ENCODE measurements around the gene DNAH7.
A peak's percentile ranks its signal among the peaks of the same experiment; 100 is the strongest.

Gene DNAH7

DNA sequence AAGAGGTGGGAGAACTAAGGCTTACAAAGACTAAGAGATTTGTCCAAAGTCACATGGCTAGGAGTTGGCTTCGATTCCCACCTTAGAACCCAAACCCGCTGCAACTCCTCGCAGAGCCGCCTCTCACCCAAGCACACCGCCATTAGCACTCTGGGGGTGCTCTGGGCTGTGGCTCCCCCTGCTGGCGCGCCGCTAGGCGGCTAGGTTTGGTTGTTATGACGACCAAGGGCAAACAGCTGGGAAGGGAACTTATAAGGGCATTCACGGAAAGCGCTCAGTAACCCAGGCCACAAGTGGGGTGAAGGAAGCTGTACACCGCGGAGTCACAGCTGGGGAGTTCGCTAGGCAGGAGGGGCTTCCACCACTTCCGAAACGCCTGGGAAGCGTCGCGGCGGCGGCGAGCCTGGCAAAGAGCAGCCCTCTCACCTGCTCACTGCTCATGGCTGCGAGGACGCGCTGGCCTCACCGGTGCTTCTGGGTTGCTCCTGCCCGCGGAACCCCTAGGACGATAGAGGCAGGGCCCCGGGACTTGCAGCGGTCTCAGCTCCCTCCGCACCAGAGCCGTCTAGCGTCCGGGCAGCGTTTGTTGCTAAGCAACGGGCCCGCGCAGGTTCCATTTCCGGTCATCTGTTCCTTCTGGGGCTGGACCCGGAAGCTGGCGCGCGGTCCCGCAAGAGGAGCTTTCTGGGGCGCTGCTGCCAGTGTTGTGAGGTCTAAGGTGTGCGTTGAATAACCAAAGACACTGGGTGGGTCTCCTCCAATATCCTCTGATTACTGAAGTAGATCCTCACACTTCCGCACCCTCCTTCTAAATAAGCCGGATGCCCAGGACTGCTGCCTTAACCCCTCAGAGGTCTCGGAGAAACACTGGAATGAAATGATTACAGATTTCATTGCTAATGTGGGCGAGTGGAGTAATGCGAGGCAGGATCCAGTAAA is at the start of gene DNAH7:
Gene DNAH7, minus strand, starts transcription at position 567 of the 939 bp plus-strand sequence. Its CDS starts 126 bp downstream, at position 441.
- peak within 1 kb of the TSS; percentile 88 for H3K27ac Mint-ChIP-seq
- peak; percentile 93 for DNase-seq
- H3K36me3 Mint-ChIP-seq (ENCODE audit: low read depth) = no peaks in the 10 kb centered on the region

DNA sequence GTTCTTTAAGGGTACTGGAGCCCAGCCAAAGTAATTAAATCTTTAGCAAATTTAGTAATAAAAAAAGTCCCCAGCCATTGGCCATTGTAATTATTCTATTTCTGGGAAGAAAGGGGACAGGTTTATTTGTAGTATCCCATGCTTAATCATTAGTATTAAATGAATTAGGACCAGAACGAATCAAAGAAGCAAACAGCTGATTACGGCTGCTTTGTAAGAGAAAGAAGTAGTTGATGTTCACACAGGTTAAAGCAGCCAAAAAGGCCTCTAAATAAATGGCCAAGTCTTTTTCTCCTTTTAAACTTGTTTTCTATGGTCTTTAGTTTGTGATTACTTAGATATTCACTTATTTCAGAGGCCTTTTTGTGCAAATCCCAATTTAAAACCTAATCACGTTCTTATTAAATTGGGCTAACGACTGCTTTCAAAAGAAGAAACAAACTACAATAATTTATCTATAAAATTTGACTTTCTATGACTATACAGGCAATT is 48.6 kb upstream of the DNAH7 start:
- DNase-seq = no peak
- H3K27ac Mint-ChIP-seq = no peak overlapping the region
- no peaks in the 10 kb centered on the region for H3K27me3 Mint-ChIP-seq
- no peaks in the 10 kb centered on the region for H3K36me3 Mint-ChIP-seq (ENCODE audit: low read depth)
- peaks cover 16% of the 10 kb centered on the region for H3K4me1 Mint-ChIP-seq (ENCODE audit: low read depth)
- no peaks in the 10 kb centered on the region for H3K9me3 Mint-ChIP-seq
- no peak overlapping the region for H3K4me3 Mint-ChIP-seq

More for the DNA sequence above, at the start of gene DNAH7:
- H3K9me3 Mint-ChIP-seq = no peaks in the 10 kb centered on the region
- peaks cover 15% of the 10 kb centered on the region for H3K4me1 Mint-ChIP-seq (ENCODE audit: low read depth)
- peak within 1 kb of the TSS; percentile 85 for H3K4me3 Mint-ChIP-seq
- H3K27me3 Mint-ChIP-seq = peaks cover 1% of the 10 kb centered on the region

DNA sequence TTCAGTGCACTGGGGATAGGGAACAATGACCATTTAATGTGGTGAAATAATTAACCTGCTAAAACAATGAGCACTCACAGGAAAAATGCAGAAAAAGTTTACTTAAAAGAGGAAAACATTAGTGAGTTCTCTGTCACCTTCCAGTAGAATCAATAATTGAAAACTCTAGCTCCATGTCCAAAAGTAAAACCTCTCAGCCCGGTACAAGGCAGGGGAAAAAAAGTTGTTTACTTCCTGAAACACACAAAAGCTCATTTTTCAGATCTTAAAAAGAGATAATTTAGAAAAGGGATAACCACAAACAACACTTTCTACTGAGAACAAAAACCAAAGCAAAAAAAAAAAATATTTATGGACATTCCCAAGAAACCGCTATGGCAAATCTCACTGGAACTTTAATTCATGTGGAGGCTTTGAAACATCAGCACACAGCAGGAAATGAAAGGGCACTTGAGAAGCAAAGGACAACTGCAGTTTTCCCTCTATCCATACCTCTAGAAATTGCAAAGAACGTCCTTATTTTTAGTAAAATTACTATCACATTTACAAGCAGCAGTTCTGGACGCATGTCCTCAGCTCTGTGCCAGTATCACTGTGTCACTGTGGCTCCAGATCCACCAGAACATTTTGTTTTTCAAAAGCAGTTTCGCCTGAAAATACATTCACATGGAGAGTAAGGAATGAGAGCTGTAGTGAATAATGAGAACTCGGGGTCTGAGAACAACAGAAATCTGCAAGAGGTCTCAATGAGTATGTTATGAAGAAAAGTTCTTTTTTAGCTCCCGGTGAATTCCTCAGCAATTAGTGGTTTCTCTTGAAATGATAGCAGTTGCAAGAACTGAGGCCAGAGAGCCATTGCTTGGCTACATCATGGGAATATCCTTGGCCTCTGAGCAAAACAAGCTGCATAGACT is 44.7 kb upstream of the DNAH7 start:
- no peak overlapping the region for H3K27ac Mint-ChIP-seq
- H3K4me3 Mint-ChIP-seq = no peak overlapping the region
- H3K36me3 Mint-ChIP-seq (ENCODE audit: low read depth) = no peaks in the 10 kb centered on the region
- peaks cover 22% of the 10 kb centered on the region for H3K4me1 Mint-ChIP-seq (ENCODE audit: low read depth)
- H3K27me3 Mint-ChIP-seq = no peaks in the 10 kb centered on the region
- H3K9me3 Mint-ChIP-seq = no peaks in the 10 kb centered on the region
- no peak for DNase-seq

DNA sequence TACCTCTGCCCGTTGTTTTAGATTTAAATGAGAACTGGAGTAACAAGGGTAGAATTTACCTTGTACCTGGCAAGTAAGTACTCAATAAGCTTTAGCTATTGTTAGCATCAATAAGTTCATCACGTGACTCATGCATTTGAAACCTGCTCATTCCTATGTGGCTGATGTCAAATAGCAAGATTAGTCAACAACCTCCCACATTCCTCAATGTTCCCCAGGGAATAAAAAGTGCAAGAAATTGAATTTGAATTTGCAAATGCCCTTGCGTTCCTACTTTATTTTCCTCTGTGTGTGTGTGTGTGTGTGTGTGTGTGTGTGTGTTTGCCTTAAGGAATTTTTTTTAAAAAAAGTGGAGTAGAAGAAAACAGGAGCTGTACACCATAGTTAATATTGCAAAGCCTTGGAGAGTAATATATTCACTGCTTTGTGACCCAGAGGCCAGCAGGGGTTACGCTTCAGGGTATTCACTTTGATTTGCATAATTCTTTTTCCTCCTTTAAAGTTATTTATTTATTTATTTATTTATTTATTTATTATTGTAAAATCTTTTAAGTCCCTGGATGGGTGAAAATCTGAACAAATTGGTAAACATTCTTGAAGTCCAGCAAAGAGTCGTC is 43.9 kb upstream of the DNAH7 start:
- no peak for DNase-seq
- H3K4me3 Mint-ChIP-seq = no peak overlapping the region
- H3K36me3 Mint-ChIP-seq (ENCODE audit: low read depth) = no peaks in the 10 kb centered on the region
- H3K27ac Mint-ChIP-seq = no peak overlapping the region
- H3K27me3 Mint-ChIP-seq = no peaks in the 10 kb centered on the region
- no peaks in the 10 kb centered on the region for H3K9me3 Mint-ChIP-seq
- peaks cover 23% of the 10 kb centered on the region for H3K4me1 Mint-ChIP-seq (ENCODE audit: low read depth)

DNA sequence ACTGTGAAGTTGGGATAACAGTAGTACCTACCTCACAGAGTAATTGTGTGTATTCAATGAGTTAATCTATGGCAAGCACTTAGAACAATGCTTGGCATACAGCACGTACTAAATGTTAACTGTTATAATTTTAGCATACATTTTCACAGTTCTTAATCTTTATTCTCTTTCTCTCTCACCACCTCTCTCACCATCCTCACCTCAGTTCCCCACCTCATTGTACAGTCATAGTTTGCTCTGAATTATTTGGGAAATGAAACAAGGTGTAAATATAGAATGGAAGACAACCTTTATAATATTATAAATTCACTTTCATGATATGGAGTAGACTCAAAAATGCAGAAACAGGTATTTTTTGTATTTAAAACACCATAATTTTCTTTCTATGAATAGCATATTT is 40.0 kb upstream of the DNAH7 start:
- no peak for DNase-seq
- Mint-ChIP-seq H3K4me1 (ENCODE audit: low read depth) (peaks cover 47% of the 10 kb centered on the region), H3K9me3 (no peaks in the 10 kb centered on the region), H3K27ac (no peak overlapping the region), H3K27me3 (no peaks in the 10 kb centered on the region), H3K4me3 (no peak overlapping the region), H3K36me3 (ENCODE audit: low read depth) (no peaks in the 10 kb centered on the region)

DNA sequence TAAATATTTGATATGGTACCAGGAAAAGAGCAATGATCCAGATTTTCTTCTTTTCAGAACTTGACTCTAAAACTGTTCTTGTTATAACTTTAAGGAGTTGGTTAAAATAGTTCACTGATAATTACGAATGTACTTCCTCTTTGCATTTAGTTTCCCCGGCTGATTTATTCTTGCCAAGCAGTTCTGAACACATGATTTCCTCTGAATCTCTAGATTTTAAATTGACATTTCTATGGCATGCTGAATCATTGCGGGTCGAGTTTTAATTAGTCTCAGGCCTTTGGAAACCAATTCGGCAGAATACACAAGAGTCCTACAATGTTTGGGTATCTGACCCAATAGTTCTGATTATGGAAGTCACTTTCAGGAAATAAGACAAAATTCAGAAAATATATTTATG is 37.3 kb upstream of the DNAH7 start:
- Mint-ChIP-seq H3K4me1 (ENCODE audit: low read depth) (peaks cover 54% of the 10 kb centered on the region), H3K27me3 (no peaks in the 10 kb centered on the region), H3K27ac (peak overlapping the region; percentile 45), H3K9me3 (no peaks in the 10 kb centered on the region), H3K4me3 (peak overlapping the region; percentile 37), H3K36me3 (ENCODE audit: low read depth) (no peaks in the 10 kb centered on the region)
- DNase-seq = no peak

DNA sequence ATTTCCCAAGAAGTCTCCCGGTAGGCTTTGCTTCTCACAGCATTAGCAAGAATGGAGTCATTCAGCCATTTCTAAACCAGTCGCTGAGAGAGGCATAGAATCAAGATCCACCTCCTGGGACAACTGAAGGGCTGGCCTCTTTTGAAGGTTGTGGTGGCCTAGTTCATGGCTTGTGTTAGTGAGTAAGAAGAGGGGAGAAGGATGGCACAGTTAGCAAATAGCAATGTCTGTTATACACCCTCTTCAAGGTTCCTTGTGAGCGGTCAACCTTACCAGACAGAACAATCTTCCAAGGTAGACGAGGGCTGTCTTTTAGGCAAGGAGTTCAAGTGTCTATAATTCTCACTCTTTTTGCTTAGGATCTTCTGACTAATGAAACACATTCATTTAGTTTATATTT is 35.4 kb upstream of the DNAH7 start:
- DNase-seq = no peak
- Mint-ChIP-seq H3K9me3 (peaks cover 2% of the 10 kb centered on the region), H3K4me3 (no peak overlapping the region), H3K27ac (no peak overlapping the region), H3K36me3 (ENCODE audit: low read depth) (no peaks in the 10 kb centered on the region), H3K4me1 (ENCODE audit: low read depth) (peaks cover 65% of the 10 kb centered on the region), H3K27me3 (no peaks in the 10 kb centered on the region)

DNA sequence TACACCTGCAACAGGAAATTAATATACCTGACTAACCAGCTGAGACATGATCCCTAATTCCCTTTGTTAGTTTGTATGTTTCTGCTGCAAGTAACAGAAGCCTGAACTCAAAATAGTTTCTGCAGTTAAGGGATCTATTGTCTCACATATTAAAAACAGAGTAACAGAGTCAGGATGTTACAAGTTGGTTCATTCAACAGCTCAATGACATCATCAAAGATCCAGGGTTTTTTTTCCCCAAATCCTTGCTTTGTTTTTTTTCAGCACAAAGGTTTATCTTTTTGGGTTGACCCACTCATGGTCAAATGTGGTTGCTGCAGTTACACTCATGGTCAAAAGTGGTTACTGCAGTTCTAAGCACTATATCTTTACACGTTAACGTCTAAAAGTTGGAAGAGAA is 35.0 kb upstream of the DNAH7 start:
- DNase-seq = no peak
- Mint-ChIP-seq H3K4me3 (no peak overlapping the region), H3K27ac (no peak overlapping the region), H3K4me1 (ENCODE audit: low read depth) (peaks cover 65% of the 10 kb centered on the region), H3K36me3 (ENCODE audit: low read depth) (no peaks in the 10 kb centered on the region), H3K27me3 (no peaks in the 10 kb centered on the region), H3K9me3 (peaks cover 2% of the 10 kb centered on the region)

DNA sequence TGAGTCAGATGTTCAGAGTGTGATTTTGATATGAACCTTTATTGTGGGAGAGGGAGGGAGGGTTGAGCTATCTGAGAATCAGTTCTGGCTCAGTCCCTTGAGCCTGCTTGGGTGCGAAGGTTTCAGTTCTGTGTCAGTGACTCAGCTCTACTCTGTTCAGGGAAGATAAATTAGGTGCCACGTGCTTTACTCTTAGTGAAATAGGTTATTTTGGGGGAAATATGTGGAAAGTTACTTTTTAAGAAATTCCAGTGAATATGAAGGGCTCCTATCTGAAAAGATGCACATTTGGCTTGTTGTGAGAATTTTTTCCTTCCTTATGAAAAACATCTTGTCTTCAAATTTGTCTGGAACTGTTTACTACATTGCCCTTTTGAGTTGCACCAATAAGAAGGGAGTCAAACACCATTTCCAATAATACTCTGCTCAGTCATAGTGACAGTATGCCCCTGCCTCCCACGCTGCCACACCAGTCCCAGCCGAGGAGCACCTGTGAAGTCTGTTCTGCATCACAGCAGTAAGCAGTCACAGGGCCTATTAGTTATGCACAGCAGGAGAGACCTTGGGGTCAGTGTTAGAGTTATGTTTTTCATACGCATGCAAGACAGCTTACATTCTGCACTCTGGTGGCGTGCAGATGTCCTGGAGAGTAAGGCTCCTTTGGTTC is 32.8 kb upstream of the DNAH7 start:
- DNase-seq = peak; percentile 54
- H3K36me3 Mint-ChIP-seq (ENCODE audit: low read depth) = no peaks in the 10 kb centered on the region
- peaks cover 2% of the 10 kb centered on the region for H3K9me3 Mint-ChIP-seq
- H3K4me1 Mint-ChIP-seq (ENCODE audit: low read depth) = peaks cover 61% of the 10 kb centered on the region
- peak overlapping the region; percentile 89 for H3K27ac Mint-ChIP-seq
- H3K4me3 Mint-ChIP-seq = no peak overlapping the region
- H3K27me3 Mint-ChIP-seq = no peaks in the 10 kb centered on the region

DNA sequence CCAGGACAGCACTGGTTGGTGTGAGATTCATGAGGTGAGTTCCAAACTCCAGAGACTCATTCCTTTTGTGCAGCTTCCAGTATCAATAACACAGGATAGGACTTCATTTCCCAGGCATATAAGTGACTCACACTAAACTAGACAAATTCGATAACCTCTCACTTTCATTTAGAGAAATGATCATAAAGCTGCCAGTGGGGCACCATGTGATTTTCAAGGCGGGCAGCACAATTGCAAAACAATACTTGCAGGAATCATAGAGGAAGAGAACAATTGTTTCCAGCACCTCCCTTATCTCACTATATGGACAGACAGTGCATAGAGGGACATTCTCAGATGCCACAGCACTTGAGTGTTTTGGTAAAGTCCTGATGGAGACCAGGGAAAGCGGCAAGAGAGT is 31.3 kb upstream of the DNAH7 start:
- Mint-ChIP-seq H3K4me3 (no peak overlapping the region), H3K27me3 (no peaks in the 10 kb centered on the region), H3K27ac (no peak overlapping the region), H3K9me3 (peaks cover 3% of the 10 kb centered on the region), H3K36me3 (ENCODE audit: low read depth) (no peaks in the 10 kb centered on the region), H3K4me1 (ENCODE audit: low read depth) (peaks cover 47% of the 10 kb centered on the region)
- DNase-seq = no peak

DNA sequence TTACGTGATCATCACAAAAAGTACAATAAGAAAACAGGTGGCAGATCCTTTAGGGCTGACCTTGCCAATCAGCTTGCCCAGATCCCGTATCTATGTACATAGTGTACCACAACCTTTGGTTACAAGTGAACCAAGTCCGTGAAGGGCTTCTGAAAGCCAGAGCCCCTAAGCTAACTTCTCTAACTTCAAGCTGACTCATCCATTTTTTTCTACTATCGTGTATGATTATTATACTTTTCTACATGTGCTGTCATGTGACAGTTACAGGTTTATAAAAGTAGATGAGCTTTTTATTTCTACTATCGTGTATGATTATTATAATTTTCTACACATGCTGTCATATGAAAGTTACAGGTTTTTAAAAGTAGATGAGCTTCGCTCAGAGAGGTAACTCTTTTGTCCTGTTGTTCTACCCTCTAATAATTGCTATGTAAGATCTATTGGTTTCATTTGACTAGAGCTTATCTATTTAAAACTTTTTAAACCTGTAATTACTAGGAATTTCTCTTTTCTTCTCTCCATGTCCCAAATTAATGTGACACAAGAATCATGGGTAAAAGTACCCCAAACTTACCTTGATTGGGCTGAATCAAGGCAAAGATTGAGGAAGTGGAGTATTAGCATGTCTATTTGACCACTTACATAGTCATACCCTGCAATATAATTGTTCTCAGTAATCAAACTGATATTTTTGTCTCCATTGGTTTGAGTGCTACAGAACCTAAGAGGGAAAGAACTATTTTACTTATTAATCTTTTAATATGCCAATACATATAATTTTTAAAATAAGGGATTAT is 29.4 kb upstream of the DNAH7 start:
- Mint-ChIP-seq H3K4me3 (no peak overlapping the region), H3K27me3 (no peaks in the 10 kb centered on the region), H3K27ac (no peak overlapping the region), H3K9me3 (peaks cover 11% of the 10 kb centered on the region), H3K36me3 (ENCODE audit: low read depth) (peaks cover 2% of the 10 kb centered on the region), H3K4me1 (ENCODE audit: low read depth) (peaks cover 33% of the 10 kb centered on the region)
- DNase-seq = no peak

DNA sequence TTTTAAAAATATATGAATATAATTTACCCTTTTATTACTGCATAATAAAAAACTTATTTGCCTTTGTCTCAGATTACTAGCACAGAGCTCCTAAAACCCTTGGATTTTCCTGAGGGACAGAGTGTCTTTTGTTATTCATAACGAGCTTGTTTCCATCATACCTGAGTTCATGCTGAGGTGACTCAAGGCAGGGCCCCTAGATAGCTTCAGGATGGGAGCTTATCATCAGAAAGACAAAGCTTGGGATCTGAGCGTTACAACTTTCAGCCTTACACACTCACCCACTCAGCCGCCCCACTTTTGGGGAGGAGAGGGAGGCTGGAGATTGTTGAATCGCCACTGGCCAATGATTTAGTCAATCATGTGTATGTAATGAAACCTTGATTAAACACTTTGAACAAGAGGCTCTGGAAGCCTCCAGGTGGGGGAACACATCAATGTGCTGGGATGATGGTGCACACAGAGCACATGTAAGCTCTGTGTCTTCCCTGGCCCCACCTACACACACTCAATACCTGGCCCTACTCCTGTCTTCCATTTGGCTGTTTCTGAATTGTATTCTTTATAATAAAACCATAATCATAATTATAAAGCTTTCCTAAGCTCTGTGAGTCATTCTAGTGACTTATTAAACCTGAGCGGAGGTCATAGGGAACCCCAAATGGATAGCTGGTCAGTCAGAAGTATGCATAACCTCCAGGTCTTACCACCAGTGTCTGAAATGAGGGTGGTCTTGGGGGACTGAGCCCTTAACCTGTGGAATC is 28.5 kb upstream of the DNAH7 start:
- peaks cover 3% of the 10 kb centered on the region for H3K36me3 Mint-ChIP-seq (ENCODE audit: low read depth)
- no peak overlapping the region for H3K27ac Mint-ChIP-seq
- H3K4me1 Mint-ChIP-seq (ENCODE audit: low read depth) = peaks cover 25% of the 10 kb centered on the region
- peaks cover 12% of the 10 kb centered on the region for H3K9me3 Mint-ChIP-seq
- no peak overlapping the region for H3K4me3 Mint-ChIP-seq
- no peak for DNase-seq
- H3K27me3 Mint-ChIP-seq = no peaks in the 10 kb centered on the region

DNA sequence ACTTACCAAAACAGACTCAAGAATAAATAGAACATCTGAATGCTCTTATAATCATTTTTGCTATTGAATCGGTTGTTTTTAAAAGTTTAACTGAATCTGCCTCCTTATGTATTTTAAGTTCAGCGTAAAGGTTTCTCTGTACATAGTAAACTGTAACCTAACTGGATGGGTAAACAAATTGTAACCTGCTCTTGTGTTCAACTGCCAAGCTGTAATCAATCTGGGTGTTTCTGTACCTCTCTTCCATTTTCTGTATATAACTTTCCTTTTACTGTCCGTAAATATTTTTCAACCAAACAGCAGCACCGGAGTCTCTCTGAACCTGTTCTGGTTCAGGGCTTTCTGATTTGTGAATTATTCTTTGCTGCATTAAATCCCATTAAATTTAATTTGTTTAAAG is 27.6 kb upstream of the DNAH7 start:
- no peak for DNase-seq
- Mint-ChIP-seq H3K4me1 (ENCODE audit: low read depth) (peaks cover 16% of the 10 kb centered on the region), H3K4me3 (no peak overlapping the region), H3K9me3 (peaks cover 13% of the 10 kb centered on the region), H3K27ac (no peak overlapping the region), H3K36me3 (ENCODE audit: low read depth) (peaks cover 3% of the 10 kb centered on the region), H3K27me3 (no peaks in the 10 kb centered on the region)
